ENCODE results near the gene CHTF18. TPM values are rescaled to one million over a fixed set of nuclear protein-coding genes. Genes with fewer than 3 reads are reported as not detected.

CHTF18 gene
- total and polyA plus RNA-seq, 2 experiments from 2014 or later, result 9.7 to 18.1 TPM

- whole genome bisulfite sequencing (ENCODE audit: low lambda C conversion rate, missing lambda C conversion rate), result 85% methylated on average over 6 of the region's 6 CpGs
- Histone ChIP-seq H3K4me3 (no peak overlapping the region), H3K27ac (peak overlapping the region; percentile 80), H4K20me1 (ENCODE audit: insufficient read depth, poor library complexity, severe bottlenecking) (no peaks in the 10 kb centered on the region), H3K9me3 (ENCODE audit: low read depth) (no peaks in the 10 kb centered on the region), H3K36me3 (replicated peaks; ENCODE audit: insufficient read depth, low read depth) (no peaks in the 10 kb centered on the region), H3K4me1 (ENCODE audit: insufficient read depth) (peaks cover 7% of the 10 kb centered on the region), H3K9me2 (replicated peaks; ENCODE audit: insufficient read depth) (no peaks in the 10 kb centered on the region), H2AFZ (no peak overlapping the region), H3K79me2 (no peaks in the 10 kb centered on the region), H3K27me3 (peaks cover 3% of the 10 kb centered on the region), H3K4me2 (no peak overlapping the region)
- no peak for TF ChIP-seq EZH2phosphoT487 (IDR thresholded peaks at IDR 0.05; ENCODE audit: low read depth, severe bottlenecking, unreplicated experiment)
- no peak for TF ChIP-seq EZH2 (IDR thresholded peaks at IDR 0.05; ENCODE audit: borderline replicate concordance)
- TF ChIP-seq, protein P1, sequence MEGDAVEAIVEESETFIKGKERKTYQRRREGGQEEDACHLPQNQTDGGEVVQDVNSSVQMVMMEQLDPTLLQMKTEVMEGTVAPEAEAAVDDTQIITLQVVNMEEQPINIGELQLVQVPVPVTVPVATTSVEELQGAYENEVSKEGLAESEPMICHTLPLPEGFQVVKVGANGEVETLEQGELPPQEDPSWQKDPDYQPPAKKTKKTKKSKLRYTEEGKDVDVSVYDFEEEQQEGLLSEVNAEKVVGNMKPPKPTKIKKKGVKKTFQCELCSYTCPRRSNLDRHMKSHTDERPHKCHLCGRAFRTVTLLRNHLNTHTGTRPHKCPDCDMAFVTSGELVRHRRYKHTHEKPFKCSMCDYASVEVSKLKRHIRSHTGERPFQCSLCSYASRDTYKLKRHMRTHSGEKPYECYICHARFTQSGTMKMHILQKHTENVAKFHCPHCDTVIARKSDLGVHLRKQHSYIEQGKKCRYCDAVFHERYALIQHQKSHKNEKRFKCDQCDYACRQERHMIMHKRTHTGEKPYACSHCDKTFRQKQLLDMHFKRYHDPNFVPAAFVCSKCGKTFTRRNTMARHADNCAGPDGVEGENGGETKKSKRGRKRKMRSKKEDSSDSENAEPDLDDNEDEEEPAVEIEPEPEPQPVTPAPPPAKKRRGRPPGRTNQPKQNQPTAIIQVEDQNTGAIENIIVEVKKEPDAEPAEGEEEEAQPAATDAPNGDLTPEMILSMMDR (IDR thresholded peaks at IDR 0.05; ENCODE audit: poor library complexity), result no peak
- DNase-seq (ENCODE audit: low spot score), result peak; percentile 63
These were observed 39.4 kb upstream of the CHTF18 start for GRCh38 chr16:749010-749409.

DNA sequence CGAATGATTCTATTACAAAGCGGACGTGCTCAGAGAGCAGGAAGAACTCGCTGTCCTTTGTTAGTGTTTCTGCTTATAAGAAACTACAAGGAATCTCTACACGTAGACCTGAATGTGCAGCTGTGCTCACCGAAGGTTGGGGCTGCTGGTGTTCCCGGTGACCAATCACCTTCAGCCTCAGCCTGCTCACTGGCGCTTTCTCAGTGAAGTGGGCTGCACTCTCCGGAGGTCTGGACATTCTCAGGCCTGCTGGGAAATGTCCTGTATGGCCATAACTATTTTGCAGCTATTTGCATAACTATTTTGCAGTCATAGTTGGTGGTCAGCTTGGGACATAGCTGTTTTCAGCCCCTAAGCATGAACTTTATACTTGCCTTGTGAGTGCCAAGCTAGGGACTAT lies 37.9 kb upstream of the CHTF18 start:
- Histone ChIP-seq H3K9me2 (replicated peaks; ENCODE audit: insufficient read depth) (no peaks in the 10 kb centered on the region), H3K79me2 (no peaks in the 10 kb centered on the region), H4K20me1 (ENCODE audit: insufficient read depth, poor library complexity, severe bottlenecking) (no peaks in the 10 kb centered on the region), H3K4me3 (no peak overlapping the region), H3K9me3 (ENCODE audit: low read depth) (no peaks in the 10 kb centered on the region), H3K27ac (peak overlapping the region; percentile 80), H3K4me2 (no peak overlapping the region), H3K27me3 (peaks cover 3% of the 10 kb centered on the region), H2AFZ (no peak overlapping the region), H3K4me1 (ENCODE audit: insufficient read depth) (peaks cover 7% of the 10 kb centered on the region), H3K36me3 (replicated peaks; ENCODE audit: insufficient read depth, low read depth) (no peaks in the 10 kb centered on the region)
- WGBS (ENCODE audit: low lambda C conversion rate, missing lambda C conversion rate), result 55% methylated on average over 9 of the region's 9 CpGs
- TF ChIP-seq EZH2phosphoT487 (IDR thresholded peaks at IDR 0.05; ENCODE audit: low read depth, severe bottlenecking, unreplicated experiment) (no peak), EZH2 (IDR thresholded peaks at IDR 0.05; ENCODE audit: borderline replicate concordance) (no peak)
- TF ChIP-seq, protein P1 (IDR thresholded peaks at IDR 0.05; ENCODE audit: poor library complexity), result no peak
- peak; percentile 67 for DNase-seq (ENCODE audit: low spot score)

GRCh38 chr16:751152-752006 lies 37.0 kb upstream of the CHTF18 start:
- no peak overlapping the region for H3K4me3 ChIP-seq
- no peaks in the 10 kb centered on the region for H3K9me3 ChIP-seq (ENCODE audit: low read depth)
- H3K36me3 ChIP-seq (replicated peaks; ENCODE audit: insufficient read depth, low read depth), result no peaks in the 10 kb centered on the region
- no peak overlapping the region for H2AFZ ChIP-seq
- H4K20me1 ChIP-seq (ENCODE audit: insufficient read depth, poor library complexity, severe bottlenecking), result no peaks in the 10 kb centered on the region
- H3K79me2 ChIP-seq, result no peaks in the 10 kb centered on the region
- H3K27me3 ChIP-seq, result peaks cover 3% of the 10 kb centered on the region
- peaks cover 7% of the 10 kb centered on the region for H3K4me1 ChIP-seq (ENCODE audit: insufficient read depth)
- no peaks in the 10 kb centered on the region for H3K9me2 ChIP-seq (replicated peaks; ENCODE audit: insufficient read depth)
- H3K27ac ChIP-seq, result peak overlapping the region; percentile 51
- DNase-seq (ENCODE audit: low spot score), result no peak
- TF ChIP-seq EZH2 (IDR thresholded peaks at IDR 0.05; ENCODE audit: borderline replicate concordance), result no peak
- TF ChIP-seq, protein P1 (IDR thresholded peaks at IDR 0.05; ENCODE audit: poor library complexity), result no peak
- TF ChIP-seq EZH2phosphoT487 (IDR thresholded peaks at IDR 0.05; ENCODE audit: low read depth, severe bottlenecking, unreplicated experiment), result no peak
- H3K4me2 ChIP-seq, result peak overlapping the region; percentile 46
- 62% methylated on average over 33 of the region's 39 CpGs for WGBS (ENCODE audit: low lambda C conversion rate, missing lambda C conversion rate)
